HEK293 (cell line): Measurements from ENCODE around the gene SLC39A3.
A peak's percentile ranks its signal among the peaks of the same experiment; 100 is the strongest.

Experiments
- CTCF ChIA-PET: fragments of 350-600 bp; formaldehyde crosslinking; extraction: SDS; loops from one replicate; lab custom pipeline; 2021; ENCODE audit warnings: antibody characterized with exemption; lab: Yijun Ruan, JAX
- POLR2A ChIA-PET: fragments of 300-600 bp; formaldehyde crosslinking; extraction: SDS; loops from one replicate; lab custom pipeline; 2020; ENCODE audit warnings: antibody characterized with exemption, inconsistent platforms; lab: Yijun Ruan, JAX
- H3K27ac ChIP-seq: fragments of 200-500 bp; sonication (Bioruptor generic); 2 replicates; pipeline ENCODE4 v1.5.1; 2014; ENCODE audit warnings: low read depth, low read length, control low read depth, inconsistent platforms; ENCODE audit errors: extremely low read depth
- H3K36me3 ChIP-seq, 2 experiments: fragments of 200-500 bp in 1 of 2; sonication (Bioruptor generic) in 1 of 2; 1 replicate in 1 of 2; 2 replicates in 1 of 2; pipeline ENCODE4 v1.5.1; 2014 to 2017; ENCODE audit warnings: inconsistent platforms in 2 of 2, low read length in 2 of 2; ENCODE audit not compliant: control insufficient read depth in 2 of 2, insufficient read depth in 1 of 2
- H3K4me1 ChIP-seq: fragments of 200-500 bp; sonication (Bioruptor generic); 2 replicates; pipeline ENCODE4 v1.5.1; 2014; ENCODE audit warnings: mild to moderate bottlenecking, low read length, inconsistent platforms; ENCODE audit not compliant: control insufficient read depth, insufficient read depth
- H3K4me3 ChIP-seq: 2 replicates; pipeline ENCODE4 v1.5.1; 2011; ENCODE audit warnings: low read depth, mild to moderate bottlenecking, control low read depth, low read length, moderate library complexity
- H3K9me3 ChIP-seq: fragments of 200-500 bp; sonication (Bioruptor generic); 2 replicates; pipeline ENCODE4 v1.5.1; 2014; ENCODE audit warnings: low read depth, low read length, inconsistent platforms; ENCODE audit not compliant: control insufficient read depth, insufficient read depth
- GLI4 ChIP-seq: fragments of 450-650 bp; formaldehyde crosslinking; IDR thresholded peaks from 2 replicates; pipeline ENCODE4 v1.5.1; 2016; ENCODE audit warnings: missing biosample characterization, missing genetic modification characterization
- HIC1 ChIP-seq: fragments of 450-650 bp; formaldehyde crosslinking; IDR thresholded peaks from 2 replicates; pipeline ENCODE4 v1.5.1; 2016; ENCODE audit warnings: missing biosample characterization, missing genetic modification characterization
- HOXC10 ChIP-seq: sonication (generic); formaldehyde crosslinking; IDR thresholded peaks from 2 replicates; pipeline ENCODE4 v1.8.1; 2023; ENCODE audit warnings: mild to moderate bottlenecking, missing genetic modification reagents
- KLF17 ChIP-seq: fragments of 450-650 bp; formaldehyde crosslinking; IDR thresholded peaks from 2 replicates; pipeline ENCODE4 v1.5.1; 2016; ENCODE audit warnings: missing biosample characterization, missing genetic modification characterization
- OVOL3 ChIP-seq: fragments of 450-650 bp; formaldehyde crosslinking; IDR thresholded peaks from 2 replicates; pipeline ENCODE4 v1.5.1; 2016; ENCODE audit warnings: missing biosample characterization, missing genetic modification characterization
- PRDM10 ChIP-seq: fragments of 450-650 bp; formaldehyde crosslinking; IDR thresholded peaks from 2 replicates; pipeline ENCODE4 v1.5.1; 2016; ENCODE audit warnings: missing biosample characterization, missing genetic modification characterization
- YY1 ChIP-seq: fragments of 450-650 bp; formaldehyde crosslinking; IDR thresholded peaks from 2 replicates; pipeline ENCODE4 v1.5.1; 2018; ENCODE audit warnings: missing biosample characterization, missing genetic modification characterization
- ZBTB10 ChIP-seq: fragments of 450-650 bp; formaldehyde crosslinking; IDR thresholded peaks from 2 replicates; pipeline ENCODE4 v1.5.1; 2016; ENCODE audit warnings: missing biosample characterization, missing genetic modification characterization
- ZBTB26 ChIP-seq: fragments of 450-650 bp; formaldehyde crosslinking; optimal IDR thresholded peaks from 2 replicates; pipeline ENCODE3; 2016; ENCODE audit warnings: missing biosample characterization, mild to moderate bottlenecking, missing genetic modification characterization
- ZBTB48 ChIP-seq: fragments of 450-650 bp; formaldehyde crosslinking; IDR thresholded peaks from 2 replicates; pipeline ENCODE4 v1.5.1; 2016; ENCODE audit warnings: missing biosample characterization, missing genetic modification characterization
- ZNF239 ChIP-seq: fragments of 450-650 bp; formaldehyde crosslinking; IDR thresholded peaks from 2 replicates; pipeline ENCODE4 v1.5.1; 2016; ENCODE audit warnings: missing biosample characterization, missing genetic modification characterization
- ZNF26 ChIP-seq: fragments of 450-650 bp; formaldehyde crosslinking; IDR thresholded peaks from 2 replicates; pipeline ENCODE4 v1.5.1; 2016; ENCODE audit warnings: missing biosample characterization, missing genetic modification characterization
- ZNF513 ChIP-seq: fragments of 450-650 bp; IDR thresholded peaks from 2 replicates; pipeline ENCODE4 v1.5.1; 2018; ENCODE audit warnings: missing biosample characterization, missing genetic modification characterization
- ZNF585B ChIP-seq: fragments of 450-650 bp; formaldehyde crosslinking; IDR thresholded peaks from 2 replicates; pipeline ENCODE4 v1.5.1; 2016; ENCODE audit warnings: missing biosample characterization, missing genetic modification characterization
- ZNF639 ChIP-seq: fragments of 450-650 bp; formaldehyde crosslinking; IDR thresholded peaks from 2 replicates; pipeline ENCODE4 v1.5.1; 2016; ENCODE audit warnings: missing biosample characterization, missing genetic modification characterization
- ZNF701 ChIP-seq: fragments of 450-650 bp; formaldehyde crosslinking; IDR thresholded peaks from 2 replicates; pipeline ENCODE4 v1.5.1; 2016; ENCODE audit warnings: missing biosample characterization, missing genetic modification characterization
- ZSCAN30 ChIP-seq: fragments of 450-650 bp; IDR thresholded peaks from 2 replicates; pipeline ENCODE4 v1.5.1; 2018; ENCODE audit warnings: missing biosample characterization, mild to moderate bottlenecking, missing genetic modification characterization, moderate library complexity

The SLC39A3 gene

GRCh38 chr19:2702170-2703076 lies 37.4 kb downstream of the SLC39A3 start, which contains the start of gene GNG7:
Gene GNG7 (minus strand): TSS chr19:2702694. CDS start chr19:2520688, 182,006 bp downstream.
- Histone ChIP-seq H3K4me3 (peak within 1 kb of the TSS; percentile 74), H3K27ac (no peak within 1 kb of the TSS; the same call in 1 of the 2 replicates), H3K4me1 (no peaks in the 10 kb centered on the region), H3K36me3 (no peaks in the 10 kb centered on the region), H3K9me3 (no peaks in the 10 kb centered on the region)
- CTCF ChIA-PET, result interaction anchor here (0.6 to 1.7 kb wide), 4 partner anchors 23 to 1627 kb away, joined by 3 to 4 read pairs (median 4); no protein-coding TSS in a partner anchor
- POLR2A ChIA-PET, result interaction anchor here (0.5 to 1.5 kb wide), 5 partner anchors 16 to 248 kb away, joined by 3 to 7 read pairs (median 4); no protein-coding TSS in a partner anchor
- TF ChIP-seq YY1 (tag by site-specific recombination) (no peak), HOXC10 (CRISPR knock-in tag) (no peak), ZSCAN30 (tag by site-specific recombination) (no peak), ZNF701 (tag by site-specific recombination) (no peak), ZNF639 (tag by site-specific recombination) (no peak), HIC1 (tag by site-specific recombination) (no peak), KLF17 (tag by site-specific recombination) (peak; percentile 48; the same call in 1 of the 2 replicates), GLI4 (tag by site-specific recombination) (no peak), ZNF513 (tag by site-specific recombination) (no peak), ZBTB10 (tag by site-specific recombination) (peak; percentile 95), ZBTB48 (tag by site-specific recombination) (no peak), OVOL3 (no peak), ZBTB26 (peak; percentile 17), ZNF26 (tag by site-specific recombination) (no peak), ZNF239 (tag by site-specific recombination) (no peak), ZNF585B (tag by site-specific recombination) (no peak), PRDM10 (tag by site-specific recombination) (no peak)
